Loucy (cell line): ENCODE results near the gene TWF1.

Source experiments
- H2AFZ ChIP-seq: fragments of 200-600 bp; sonication (generic); 2 replicates; pipeline ENCODE4 v1.6.0; 2016; ENCODE audit warnings: antibody characterized with exemption, mild to moderate bottlenecking, low read length, moderate library complexity
- H3F3A ChIP-seq: fragments of 200-600 bp; 2 replicates; pipeline ENCODE4 v1.6.0; 2016; ENCODE audit warnings: antibody characterized with exemption, low read depth, mild to moderate bottlenecking
- H3K27me3 ChIP-seq: fragments of 200-600 bp; sonication (generic); 2 replicates; pipeline ENCODE4 v1.6.1; 2014; ENCODE audit warnings: low read length, mild to moderate bottlenecking; ENCODE audit not compliant: insufficient read depth, poor library complexity, severe bottlenecking
- H3K36me3 ChIP-seq: fragments of 200-600 bp; sonication (generic); 2 replicates; pipeline ENCODE4 v1.6.1; 2016; ENCODE audit warnings: low read length; ENCODE audit not compliant: insufficient read depth
- H3K4me1 ChIP-seq: fragments of 200-600 bp; sonication (generic); 2 replicates; pipeline ENCODE4 v1.5.1; 2014; ENCODE audit warnings: low read length, mild to moderate bottlenecking; ENCODE audit not compliant: insufficient read depth, poor library complexity, severe bottlenecking
- H3K4me2 ChIP-seq: fragments of 200-600 bp; sonication (generic); 2 replicates; pipeline ENCODE4 v1.6.0; 2014; ENCODE audit warnings: antibody characterized with exemption, low read length, low read depth, mild to moderate bottlenecking; ENCODE audit not compliant: poor library complexity, severe bottlenecking
- H3K4me3 ChIP-seq: fragments of 200-600 bp; sonication (generic); 2 replicates; pipeline ENCODE4 v1.5.1; 2014; ENCODE audit warnings: low read length, mild to moderate bottlenecking, mixed read lengths; ENCODE audit not compliant: poor library complexity, severe bottlenecking
- H3K79me2 ChIP-seq: fragments of 200-600 bp; sonication (generic); 2 replicates; pipeline ENCODE4 v1.6.1; 2014; ENCODE audit warnings: low read length; ENCODE audit not compliant: insufficient read depth
- H3K9ac ChIP-seq: fragments of 200-600 bp; sonication (generic); 2 replicates; pipeline ENCODE4 v1.6.0; 2014; ENCODE audit warnings: mild to moderate bottlenecking, low read depth, low read length, moderate library complexity; ENCODE audit not compliant: poor library complexity, severe bottlenecking
- H3K9me2 ChIP-seq: fragments of 200-600 bp; sonication (generic); replicated peaks from 2 replicates; pipeline ENCODE4 v1.6.1; 2016; ENCODE audit warnings: low read depth, low read length, mixed read lengths
- H3K9me3 ChIP-seq: fragments of 200-600 bp; sonication (generic); 2 replicates; pipeline ENCODE4 v1.6.1; 2014; ENCODE audit warnings: mild to moderate bottlenecking, antibody characterized with exemption, low read length, low read depth; ENCODE audit not compliant: insufficient read depth
- H4K20me1 ChIP-seq: fragments of 200-600 bp; sonication (generic); 2 replicates; pipeline ENCODE4 v1.6.0; 2014; ENCODE audit warnings: antibody characterized with exemption, low read length, mild to moderate bottlenecking; ENCODE audit not compliant: insufficient read depth, poor library complexity, severe bottlenecking
- CTCF ChIP-seq: fragments of 200-600 bp; sonication (generic); conservative IDR thresholded peaks from 2 replicates; pipeline ENCODE4 v1.5.1; 2014; ENCODE audit warnings: mild to moderate bottlenecking, antibody characterized with exemption, low read length
- EZH2phosphoT487 ChIP-seq: fragments of 200-600 bp; IDR thresholded peaks from 2 replicates; pipeline ENCODE4 v1.6.1; 2018; ENCODE audit warnings: antibody characterized with exemption, mild to moderate bottlenecking, moderate library complexity, borderline replicate concordance

The TWF1 gene

DNA sequence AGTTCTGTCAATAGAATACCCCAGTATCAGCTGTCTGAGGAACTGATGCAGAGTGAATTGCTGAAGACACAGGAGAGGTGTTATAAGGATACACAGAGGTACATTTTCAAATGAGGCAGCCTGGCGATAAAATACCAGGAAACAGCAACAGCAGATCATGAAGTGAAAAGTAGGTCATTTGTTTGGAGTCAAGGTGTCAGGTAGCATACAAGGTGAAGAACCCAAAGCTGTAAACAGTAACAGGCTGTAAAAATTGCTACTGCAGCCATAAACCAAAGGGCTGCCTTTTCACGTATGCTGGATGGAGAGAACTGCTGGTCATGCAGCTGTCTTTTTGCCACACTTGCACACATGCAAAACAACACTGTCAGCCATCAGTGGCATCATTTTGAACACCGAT is 9.3 kb upstream of the TWF1 start:
- Histone ChIP-seq H3K4me3 (no peak overlapping the region), H3K79me2 (no peaks in the 10 kb centered on the region), H3F3A (no peaks in the 10 kb centered on the region), H3K9ac (no peak overlapping the region), H4K20me1 (no peaks in the 10 kb centered on the region), H3K9me2 (no peaks in the 10 kb centered on the region), H3K9me3 (no peaks in the 10 kb centered on the region), H3K36me3 (no peaks in the 10 kb centered on the region), H3K4me2 (no peak overlapping the region), H3K4me1 (no peaks in the 10 kb centered on the region), H3K27me3 (no peaks in the 10 kb centered on the region), H2AFZ (peak overlapping the region; percentile 18; the same call in 1 of the 2 replicates)
- TF ChIP-seq EZH2phosphoT487 (no peak), CTCF (no peak)

DNA sequence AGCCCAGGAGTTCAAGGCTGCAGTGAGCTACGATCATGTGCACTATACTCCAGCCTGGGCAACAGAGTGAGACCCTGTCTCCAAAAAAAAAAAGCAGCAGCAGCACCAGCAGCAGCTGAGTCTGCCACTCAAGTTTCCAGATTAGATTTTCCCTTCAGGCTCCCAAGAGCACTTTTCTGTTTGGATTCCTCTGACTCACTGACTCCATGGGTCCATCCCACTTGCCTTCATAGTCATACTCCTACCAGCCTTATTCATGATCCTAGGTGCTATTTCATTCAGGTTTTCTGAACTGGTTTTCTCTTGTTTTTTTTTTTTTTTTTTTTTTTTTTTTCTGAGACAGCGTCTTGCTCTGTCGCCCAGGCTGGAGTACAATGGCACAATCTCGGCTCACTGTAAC is 6.8 kb upstream of the TWF1 start:
- Histone ChIP-seq H3K79me2 (no peaks in the 10 kb centered on the region), H3K4me2 (no peak overlapping the region), H3K9ac (no peak overlapping the region), H3K27me3 (no peaks in the 10 kb centered on the region), H3K9me2 (no peaks in the 10 kb centered on the region), H2AFZ (no peak overlapping the region), H3K9me3 (no peaks in the 10 kb centered on the region), H3K36me3 (no peaks in the 10 kb centered on the region), H3F3A (no peaks in the 10 kb centered on the region), H3K4me3 (no peak overlapping the region), H3K4me1 (no peaks in the 10 kb centered on the region), H4K20me1 (no peaks in the 10 kb centered on the region)
- TF ChIP-seq EZH2phosphoT487 (no peak), CTCF (no peak)

GRCh38 chr12:43812057-43812456 is 5.9 kb upstream of the TWF1 start:
- Histone ChIP-seq H3K9ac (no peak overlapping the region), H3K79me2 (no peaks in the 10 kb centered on the region; the same call in 1 of the 2 replicates), H3K27me3 (no peaks in the 10 kb centered on the region), H4K20me1 (no peaks in the 10 kb centered on the region), H3K36me3 (no peaks in the 10 kb centered on the region), H3K4me1 (peaks cover 6% of the 10 kb centered on the region), H3K4me3 (no peak overlapping the region), H3K9me2 (no peaks in the 10 kb centered on the region), H3K9me3 (no peaks in the 10 kb centered on the region), H2AFZ (no peak overlapping the region), H3K4me2 (no peak overlapping the region), H3F3A (no peaks in the 10 kb centered on the region)
- TF ChIP-seq EZH2phosphoT487 (no peak), CTCF (no peak)
